HG03095 (cell line): ENCODE data around the gene MEDAG.

Experiments used
- ATAC-seq: cut with Tn5 transposase; IDR thresholded peaks from one replicate; pipeline ENCODE4 v1.9.1; 2021; ENCODE audit warnings: moderate library complexity; ENCODE audit not compliant: unreplicated experiment

MEDAG gene

GRCh38 chr13:30905932-30906383 lies at the start of gene MEDAG:
MEDAG (plus strand) TSS chr13:30906271; CDS start chr13:30906516, 245 bp downstream.
- ATAC-seq: no peak

GRCh38 chr13:30857018-30857417 lies 49.1 kb upstream of the MEDAG start:
- no peak for ATAC-seq

- no peak for ATAC-seq
Measured at GRCh38 chr13:30857636-30858035, 48.4 kb upstream of the MEDAG start.

DNA sequence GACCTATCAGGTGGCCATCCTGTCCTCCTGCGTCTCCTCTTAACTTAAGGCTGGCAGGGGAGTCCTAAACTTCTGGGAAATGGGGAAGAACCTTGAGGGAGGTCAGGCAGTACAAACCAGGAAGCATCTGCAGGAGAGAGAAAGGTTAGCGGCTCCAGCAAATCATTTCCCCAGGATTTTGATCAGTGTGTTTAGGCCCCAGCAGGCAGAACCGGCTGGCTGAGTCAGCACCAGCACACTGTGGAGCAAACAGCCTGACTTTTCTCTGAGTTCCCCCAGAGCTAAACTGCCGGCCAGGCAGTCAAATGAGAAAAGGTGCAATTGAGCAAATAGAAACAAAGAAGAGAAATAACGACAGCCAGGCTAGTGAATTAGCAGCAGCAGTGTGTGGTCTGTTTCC lies 46.7 kb upstream of the MEDAG start:
- ATAC-seq: no peak

DNA sequence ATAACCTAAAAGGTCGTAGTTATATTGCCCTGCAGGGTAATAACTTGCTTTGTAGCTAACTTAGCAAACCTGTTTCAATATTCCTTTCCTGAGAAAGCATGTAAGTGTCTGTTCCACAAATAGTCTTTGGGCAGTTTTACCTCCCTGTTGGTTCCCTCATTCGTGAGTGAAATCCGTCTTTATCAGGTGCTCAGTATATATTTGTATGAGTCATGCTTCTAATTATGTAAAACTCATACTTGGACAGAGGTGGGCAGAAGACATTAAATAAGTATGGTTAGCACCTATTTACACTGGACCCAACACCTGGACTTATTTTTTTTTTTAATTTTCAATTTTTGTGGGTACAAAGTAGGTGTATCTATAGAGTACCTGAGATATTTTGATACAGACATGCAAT lies 44.9 kb upstream of the MEDAG start:
- no peak for ATAC-seq

DNA sequence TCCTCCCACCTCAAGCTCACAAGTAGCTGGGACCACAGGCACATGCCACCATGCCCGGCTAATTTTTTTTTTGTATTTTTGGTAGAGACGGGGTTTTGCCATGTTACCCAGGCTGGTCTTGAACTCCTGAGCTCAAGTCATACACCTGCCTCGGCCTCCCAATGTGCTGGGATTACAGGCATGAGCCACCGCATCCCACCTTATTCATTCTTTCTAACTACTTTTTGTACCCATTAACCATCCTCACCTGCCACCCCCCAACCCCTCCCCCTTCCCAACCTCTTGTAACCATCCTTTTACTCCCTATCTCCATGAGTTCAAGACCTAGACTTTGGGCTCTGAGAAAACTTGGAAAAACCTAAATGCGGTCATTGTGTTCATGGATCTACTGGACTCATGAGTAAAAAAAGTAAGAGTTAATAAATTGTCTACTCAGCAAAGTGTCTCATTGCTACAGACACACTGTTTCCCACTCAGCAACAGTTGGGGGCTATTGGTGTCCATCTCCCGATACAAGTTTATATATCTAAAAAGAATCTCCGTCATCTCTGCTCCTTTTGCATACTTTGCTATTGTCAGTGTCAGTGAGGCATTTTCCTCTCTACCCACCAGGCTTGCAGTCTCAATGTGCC lies 44.1 kb upstream of the MEDAG start:
- no peak for ATAC-seq

- ATAC-seq: no peak
Measured at GRCh38 chr13:30862707-30863106, 43.4 kb upstream of the MEDAG start.

GRCh38 chr13:30863231-30863630 lies 42.8 kb upstream of the MEDAG start:
- ATAC-seq: no peak

DNA sequence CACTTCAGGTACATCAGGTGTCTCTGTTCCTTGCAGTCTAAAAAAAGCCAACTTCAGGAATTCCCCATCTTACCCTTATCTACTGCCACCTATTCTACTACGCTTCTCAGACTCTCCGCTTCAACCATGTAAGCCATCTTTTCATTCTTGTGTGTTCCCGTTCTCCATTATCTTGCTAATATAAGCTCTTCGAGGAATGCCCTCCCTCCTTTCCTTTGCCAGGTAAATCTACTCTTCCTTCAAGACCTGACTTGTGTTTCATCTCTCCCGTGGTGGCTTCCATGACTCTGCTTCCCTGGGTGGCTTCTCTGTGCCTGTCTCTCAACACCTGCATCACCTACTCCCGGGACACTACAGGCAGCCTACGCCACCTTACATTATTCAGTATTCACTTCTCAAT lies 42.3 kb upstream of the MEDAG start:
- no peak for ATAC-seq

GRCh38 chr13:30864433-30865122 lies 41.5 kb upstream of the MEDAG start:
- ATAC-seq: no peak

DNA sequence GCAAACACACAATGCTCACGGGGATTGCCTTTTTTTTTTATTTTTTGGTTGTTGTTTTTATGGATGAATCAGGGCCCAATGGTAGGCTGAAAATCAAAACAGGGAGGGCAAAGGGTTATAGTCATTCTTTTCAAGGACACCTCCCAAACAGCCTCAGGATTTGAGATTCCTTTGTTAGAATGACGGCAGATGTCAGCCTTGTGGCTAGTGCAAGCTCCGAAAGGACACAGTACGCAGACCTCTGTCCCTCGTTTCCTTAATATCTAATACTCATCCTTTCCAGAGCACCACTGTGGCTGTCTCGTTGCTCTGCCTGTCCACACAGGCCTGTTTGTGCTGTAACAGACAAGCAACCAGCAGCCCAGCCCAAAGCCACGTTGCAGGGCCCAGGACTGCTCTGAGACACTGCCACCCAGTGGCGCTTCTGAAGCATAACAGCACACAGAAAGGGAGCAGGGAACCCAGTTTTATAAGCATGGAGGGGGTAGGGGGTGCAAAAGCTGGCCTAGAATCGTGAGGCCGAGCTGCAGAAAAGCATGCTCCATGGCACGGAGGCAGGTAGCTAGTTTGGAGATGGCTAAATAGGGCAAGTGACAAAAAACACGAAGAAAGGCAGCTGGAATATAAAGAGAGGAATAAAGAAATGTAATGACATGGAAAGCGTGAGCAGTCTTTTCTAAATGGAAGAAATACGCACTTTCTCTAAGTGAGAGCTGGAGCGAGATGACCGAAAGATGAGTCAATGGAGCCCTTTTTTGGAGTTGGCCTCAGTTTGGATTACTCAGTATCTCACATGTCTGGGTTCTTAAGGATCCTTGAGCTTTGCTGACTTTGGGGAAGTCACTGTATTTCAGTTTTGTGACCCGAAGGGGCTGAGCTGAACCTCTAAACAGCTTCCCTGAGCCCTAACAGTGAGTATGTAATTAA lies 40.7 kb upstream of the MEDAG start:
- peak; percentile 78 for ATAC-seq

- no peak for ATAC-seq
Measured at GRCh38 chr13:30866677-30867076, 39.4 kb upstream of the MEDAG start.

DNA sequence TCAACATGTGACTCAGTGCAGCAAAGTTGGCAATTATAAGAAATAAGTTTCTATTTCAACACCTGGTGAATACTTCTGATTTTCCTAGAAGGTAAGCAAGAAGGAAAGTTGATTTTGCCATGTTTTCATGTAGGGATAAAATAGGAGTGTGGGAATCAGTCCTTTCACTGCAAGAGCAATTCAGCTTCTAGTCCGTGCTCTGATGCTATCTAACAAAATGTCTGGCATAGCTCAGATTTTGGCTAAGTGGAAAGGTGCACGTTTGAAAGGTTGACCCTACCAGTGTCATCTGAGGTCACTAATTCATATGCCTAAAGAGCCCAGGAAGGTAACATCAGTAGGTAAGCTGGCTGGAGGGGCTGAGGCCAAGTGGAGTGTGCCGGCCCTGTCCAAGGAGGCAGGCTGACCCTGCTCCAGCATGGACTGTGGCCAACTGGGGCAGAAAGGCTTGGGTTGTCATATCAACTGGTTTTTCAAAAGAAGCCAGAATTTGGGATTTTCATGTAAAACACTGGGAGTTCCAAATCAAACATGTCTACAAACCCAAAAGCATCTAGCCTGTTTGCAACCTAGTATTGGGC lies 38.9 kb upstream of the MEDAG start:
- no peak for ATAC-seq

DNA sequence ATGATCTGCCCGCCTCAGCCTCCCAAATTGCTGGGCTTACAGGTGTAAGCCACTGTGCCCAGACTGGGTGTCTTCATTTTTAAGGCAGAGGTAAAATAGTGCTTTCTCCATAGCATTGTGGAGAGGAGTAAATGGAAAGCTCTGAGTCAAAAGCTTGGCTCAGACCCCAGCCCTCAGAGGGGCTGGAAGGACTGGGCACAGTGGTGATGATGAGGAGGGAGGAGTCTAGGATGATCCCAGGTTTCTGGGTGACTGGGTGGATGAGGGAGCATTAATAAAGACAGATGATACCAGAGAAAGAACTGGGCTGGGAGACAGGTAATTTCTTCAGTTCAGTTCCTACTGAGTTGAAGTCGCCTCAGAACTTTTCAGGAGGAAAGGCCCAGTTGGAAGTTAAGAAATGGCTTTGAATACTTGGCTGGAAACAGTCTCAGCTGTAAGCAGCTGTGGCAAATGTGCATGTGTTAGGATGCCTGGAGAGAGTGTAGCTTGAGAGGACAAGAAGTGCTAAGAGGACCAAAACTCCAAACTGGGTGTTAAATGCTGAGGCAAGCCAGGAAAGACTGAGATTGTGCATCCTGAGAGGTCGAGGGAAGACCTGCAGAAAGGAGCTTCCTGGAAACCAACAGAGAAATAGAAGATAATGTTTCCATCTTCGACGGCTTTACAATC lies 37.1 kb upstream of the MEDAG start:
- ATAC-seq: no peak

DNA sequence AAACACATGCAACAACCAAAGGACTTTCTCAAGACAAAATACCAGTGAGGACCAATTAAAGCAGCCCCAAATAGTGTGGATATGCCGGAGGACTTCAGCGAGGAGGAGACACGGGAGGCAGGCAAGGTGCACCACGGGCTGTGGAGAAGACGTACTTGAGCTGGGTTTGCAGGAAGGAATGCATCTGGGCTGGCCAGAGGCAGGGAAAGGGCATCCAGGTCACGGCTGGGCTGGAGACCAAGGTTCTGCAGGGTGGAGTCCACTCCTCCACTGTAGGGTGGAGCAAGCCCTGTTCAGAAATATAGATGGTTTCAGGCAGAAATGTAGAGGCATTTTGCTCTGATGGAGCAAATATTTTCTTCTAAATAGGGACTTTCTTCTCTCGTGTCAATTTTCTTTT lies 36.6 kb upstream of the MEDAG start:
- no peak for ATAC-seq

DNA sequence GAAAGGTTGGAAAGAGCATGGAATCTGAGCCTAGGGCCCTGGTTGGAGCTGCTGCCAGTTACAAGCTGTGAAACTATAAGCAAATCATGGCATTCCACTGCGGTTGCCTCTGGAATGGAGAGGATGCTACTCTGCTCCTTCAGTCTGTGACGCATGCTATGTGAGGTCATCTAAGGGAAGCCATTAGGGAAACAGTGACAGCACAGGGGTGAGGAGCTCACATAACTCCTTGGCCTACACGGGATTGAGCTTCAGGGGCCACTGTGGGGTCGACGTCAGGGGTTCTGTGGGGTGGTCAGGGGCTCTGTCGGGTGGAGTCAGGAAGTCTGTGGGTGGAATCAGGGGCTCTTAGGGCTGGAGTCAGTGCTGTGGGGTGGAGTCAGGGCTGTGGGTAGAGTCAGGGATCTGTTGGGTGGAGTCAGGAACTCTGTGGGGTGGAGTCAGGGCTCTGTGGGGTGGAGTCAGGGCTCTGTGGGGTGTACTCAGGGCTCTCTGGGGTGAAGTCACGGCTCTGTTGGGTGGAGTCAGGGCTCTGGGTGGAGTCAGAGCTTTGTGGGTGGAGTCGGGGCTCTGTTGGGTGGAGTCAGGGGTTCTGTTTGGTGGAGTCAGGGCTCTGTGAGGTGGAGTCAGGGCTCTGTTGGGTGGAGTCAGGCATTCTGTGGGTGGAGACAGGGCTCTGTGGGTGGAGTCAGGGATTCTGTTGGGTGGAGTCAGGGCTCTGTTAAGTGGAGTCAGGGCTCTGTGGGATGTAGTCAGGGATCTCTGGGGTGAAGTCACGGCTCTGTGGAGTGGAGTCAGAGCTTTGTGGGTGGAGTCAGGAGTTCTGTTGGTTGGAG lies 35.8 kb upstream of the MEDAG start:
- no peak for ATAC-seq

- ATAC-seq: no peak
Measured at GRCh38 chr13:30870916-30871587, 35.0 kb upstream of the MEDAG start.

GRCh38 chr13:30871588-30872275 lies 34.3 kb upstream of the MEDAG start:
- ATAC-seq: no peak

- ATAC-seq: no peak
Measured at GRCh38 chr13:30872276-30872594, 33.8 kb upstream of the MEDAG start.
